Retina (tissue), 1 donor: ENCODE data around the gene COX5B.
"Not testable (repeated sequence)": the region's sequence is repeated elsewhere in the genome, so short reads cannot be mapped to it uniquely, and the experiment has no call there.

ENCODE experiments used
- DNase-seq: peaks from one replicate; pipeline ENCODE4 v3.0.0-alpha.2; 2016

Gene COX5B

DNA sequence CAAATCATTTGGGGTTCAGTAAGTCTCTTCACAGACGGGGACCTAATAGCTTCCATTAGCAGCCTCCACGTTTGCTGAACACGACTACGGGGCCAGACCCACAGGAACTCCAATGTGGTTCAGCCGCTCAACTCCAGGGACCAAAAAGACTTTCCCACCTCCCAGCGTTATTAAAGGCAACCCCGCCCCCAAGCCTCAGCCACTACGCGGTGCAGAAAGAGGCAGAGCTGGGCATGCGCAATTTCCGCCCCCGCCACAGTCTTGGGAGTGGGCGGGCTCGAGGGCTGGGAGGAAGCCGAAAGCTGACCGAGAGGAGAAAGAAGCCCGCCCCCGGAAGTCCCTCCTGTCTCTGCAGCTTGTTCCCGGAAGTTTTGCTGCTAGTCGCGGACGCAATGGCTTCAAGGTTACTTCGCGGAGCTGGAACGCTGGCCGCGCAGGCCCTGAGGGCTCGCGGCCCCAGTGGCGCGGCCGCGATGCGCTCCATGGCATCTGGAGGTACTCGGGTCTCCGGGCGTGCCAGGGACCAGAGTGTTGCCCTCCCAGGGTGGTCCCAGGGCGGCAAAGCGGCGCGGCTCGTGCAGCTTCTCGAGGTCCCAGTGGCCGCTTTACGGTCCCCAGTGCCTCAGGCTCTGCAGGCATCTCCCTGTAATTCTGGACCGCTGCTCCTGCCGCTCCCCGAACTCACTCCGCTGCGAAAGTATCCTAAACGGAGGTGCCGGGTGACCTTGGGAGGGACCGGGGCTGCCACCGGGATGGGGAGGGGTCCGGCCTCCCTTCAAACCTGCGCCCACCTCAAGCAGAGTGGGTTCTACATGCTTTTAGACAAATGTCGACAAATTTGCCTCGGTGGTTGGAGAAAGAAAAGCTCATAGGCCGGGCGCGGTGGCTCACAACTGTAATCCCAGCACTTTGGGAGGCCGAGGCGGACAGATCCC is at the start of gene COX5B:
COX5B (plus strand) TSS at position 368 of the 935 bp plus-strand sequence; CDS start at position 393, 25 bp downstream.
- DNase-seq = peak; percentile 96

- not testable (repeated sequence) for DNase-seq
Measured at GRCh38 chr2:97596180-97596579, 49.7 kb upstream of the COX5B start.

- not testable (repeated sequence) for DNase-seq
Measured at GRCh38 chr2:97601537-97601936, 44.3 kb upstream of the COX5B start.

GRCh38 chr2:97605109-97605508 is 40.8 kb upstream of the COX5B start:
- DNase-seq = not testable (repeated sequence)

- not testable (repeated sequence) for DNase-seq
Measured at GRCh38 chr2:97605524-97606339, 40.1 kb upstream of the COX5B start.

DNA sequence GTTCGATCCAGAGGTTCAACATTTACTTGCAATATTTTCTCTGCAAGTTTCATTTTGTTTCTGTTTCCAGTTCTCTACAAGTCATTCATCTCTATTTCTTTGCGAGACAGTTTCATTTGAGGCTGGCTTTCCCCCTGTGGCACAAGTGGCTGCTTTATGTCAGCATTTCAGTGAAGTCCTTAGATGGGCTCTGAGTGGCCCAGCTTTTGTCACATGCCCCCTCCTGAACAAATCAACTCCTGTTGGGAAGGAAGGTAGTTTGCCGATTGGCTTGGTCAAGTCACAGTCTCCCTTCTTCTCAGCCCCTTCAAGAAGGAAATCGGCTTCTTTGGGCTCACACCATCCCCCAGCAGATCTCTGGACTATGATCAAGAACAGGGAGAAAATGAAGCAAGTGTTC is 37.1 kb upstream of the COX5B start:
- not testable (repeated sequence) for DNase-seq

GRCh38 chr2:97611895-97612294 is 34.0 kb upstream of the COX5B start:
- not testable (repeated sequence) for DNase-seq

GRCh38 chr2:97615746-97616145 is 30.1 kb upstream of the COX5B start:
- DNase-seq = not testable (repeated sequence)

DNA sequence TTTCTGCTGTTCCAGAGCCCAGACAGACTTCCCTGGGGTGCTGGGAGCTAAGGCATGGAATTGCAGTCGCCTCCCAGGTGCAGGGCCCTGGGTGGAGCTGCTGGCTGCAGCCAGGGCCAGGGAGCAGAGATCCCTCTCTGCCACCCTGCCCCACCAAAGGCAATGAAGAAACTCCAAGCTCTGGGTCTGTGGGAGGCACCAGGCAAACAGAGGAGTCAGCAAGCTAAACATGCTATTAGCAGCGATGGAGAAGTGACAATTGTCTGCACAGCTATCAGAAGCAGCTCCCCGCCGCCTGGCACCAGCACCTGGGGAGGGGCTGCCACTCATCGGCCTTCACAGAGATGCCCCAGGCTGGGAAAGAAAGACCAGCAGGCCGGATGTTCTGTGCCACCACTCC is 28.0 kb upstream of the COX5B start:
- no peak for DNase-seq

GRCh38 chr2:97618939-97619827 is 26.7 kb upstream of the COX5B start:
- DNase-seq = not testable (repeated sequence)

DNA sequence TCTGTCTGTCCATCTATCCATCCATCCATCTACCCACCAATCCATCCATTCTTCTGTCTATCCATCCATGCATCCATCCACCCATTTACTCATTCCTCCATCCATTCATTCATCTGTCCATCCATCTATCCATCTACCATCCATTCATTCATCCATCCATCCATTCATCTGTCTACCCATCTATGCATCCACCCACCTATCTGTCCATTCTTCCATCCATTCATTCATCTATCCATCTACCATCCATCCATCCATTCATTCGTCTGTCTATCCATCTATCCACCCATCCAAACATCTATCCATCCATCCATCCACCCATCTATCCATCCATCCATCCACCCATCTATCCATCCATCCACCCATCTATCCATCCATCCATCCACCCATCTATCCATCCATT is 25.4 kb upstream of the COX5B start:
- not testable (repeated sequence) for DNase-seq

DNA sequence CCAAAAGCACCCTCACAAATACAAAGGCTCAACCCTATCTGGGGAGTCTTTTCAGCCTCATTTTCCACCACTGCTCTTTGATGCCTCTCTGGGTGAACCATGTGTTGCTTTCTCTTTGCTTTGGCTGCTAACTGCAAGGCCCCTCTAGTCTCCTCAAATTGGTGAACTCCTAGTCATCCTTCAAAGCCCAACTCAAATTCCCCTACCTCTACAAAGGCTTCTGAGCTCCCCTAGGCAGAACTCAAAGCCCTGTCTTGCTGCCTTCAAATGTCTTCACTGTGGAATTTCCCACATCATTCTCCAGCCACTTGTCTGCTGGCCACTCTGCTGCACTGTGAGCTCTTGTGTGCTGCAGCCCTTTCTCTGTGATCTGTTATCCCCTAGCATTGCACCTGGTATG is 22.9 kb upstream of the COX5B start:
- DNase-seq = not testable (repeated sequence)

DNA sequence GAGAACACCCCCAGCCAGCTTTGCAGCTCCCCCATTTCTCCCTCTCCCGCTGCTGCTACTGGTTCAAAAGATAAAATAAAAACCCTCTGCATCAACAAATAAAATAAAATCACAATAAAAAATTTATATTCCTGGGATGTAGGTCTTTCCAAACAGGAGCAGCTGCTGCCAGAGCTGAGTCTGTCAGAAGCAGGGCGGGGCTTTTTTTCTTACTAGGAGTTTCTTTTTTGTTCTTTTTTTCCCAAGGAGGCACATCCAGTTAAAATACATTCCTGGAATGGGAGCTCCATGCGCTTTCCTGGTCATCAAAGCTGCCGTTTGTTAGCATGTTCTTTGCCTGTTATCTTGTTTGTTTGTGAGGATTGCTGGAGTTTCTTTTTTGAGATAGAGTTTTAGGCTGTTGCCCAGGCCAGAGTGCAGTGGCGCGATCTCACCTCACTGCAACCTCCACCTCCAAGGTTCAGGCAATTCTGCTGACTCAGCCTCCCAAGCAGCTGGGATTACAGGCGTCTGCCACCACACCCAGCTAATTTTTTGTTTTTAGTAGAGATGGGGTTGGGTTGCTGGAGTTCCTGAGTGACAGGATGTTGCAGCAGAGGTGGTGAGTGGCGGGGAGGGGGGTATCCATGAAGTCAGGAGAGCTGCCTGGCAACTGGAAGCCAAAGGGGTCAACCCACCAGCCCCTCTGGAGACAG is 20.4 kb upstream of the COX5B start:
- DNase-seq = not testable (repeated sequence)

DNA sequence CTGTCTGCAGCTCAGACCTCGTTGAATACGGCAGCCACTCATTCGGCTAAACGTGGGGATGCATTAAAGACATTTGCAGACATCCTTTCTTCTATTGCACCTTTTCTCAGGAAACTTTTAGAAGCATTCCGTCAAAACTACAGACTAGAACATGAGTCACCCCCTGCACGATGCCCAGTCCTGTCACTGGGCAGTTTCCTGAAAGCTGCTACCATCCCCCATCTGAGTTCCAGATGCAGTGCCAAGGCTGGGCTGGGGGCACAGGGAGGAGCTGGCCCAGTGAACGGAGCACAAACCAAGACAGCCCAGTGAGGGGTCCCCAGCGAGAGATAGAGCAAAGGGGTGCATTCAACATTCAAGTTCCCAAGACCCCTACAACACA is 19.8 kb upstream of the COX5B start:
- DNase-seq = not testable (repeated sequence)

DNA sequence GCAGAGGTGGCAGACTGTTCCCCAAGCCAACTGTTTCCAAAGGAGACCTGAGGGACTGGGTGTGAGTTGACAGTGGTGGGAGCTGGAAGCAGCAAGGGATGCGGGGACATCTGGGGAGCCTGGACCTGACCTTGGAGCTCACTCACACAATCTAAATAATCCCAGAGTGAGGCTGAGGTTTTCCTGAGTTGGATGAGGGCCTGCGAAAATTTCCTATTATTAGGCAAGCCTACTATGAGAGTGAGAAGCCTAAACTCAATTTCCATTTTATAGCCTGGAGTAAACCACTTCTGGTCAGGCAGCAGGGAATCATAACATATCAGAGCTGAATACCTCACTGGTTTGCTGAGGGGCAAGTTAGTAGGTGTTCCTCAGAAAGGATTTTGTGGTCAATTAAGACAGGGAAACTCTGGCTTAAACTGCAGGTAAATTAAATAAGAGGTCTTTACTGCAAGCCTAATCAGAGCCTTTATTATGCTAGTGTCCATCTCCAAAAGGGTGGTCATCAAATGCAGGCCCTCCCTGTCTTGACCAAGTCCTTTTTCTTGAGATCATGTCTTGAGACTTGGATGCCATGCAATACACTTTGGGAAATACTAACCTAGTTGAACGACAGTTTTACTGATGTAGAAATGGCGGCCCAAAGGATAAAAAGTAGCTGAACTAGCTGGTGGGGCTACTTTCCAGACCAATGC is 1.7 kb upstream of the COX5B start:
- DNase-seq = no peak

GRCh38 chr2:97645112-97645694 is 659 bp upstream of the COX5B start:
- DNase-seq = no peak

DNA sequence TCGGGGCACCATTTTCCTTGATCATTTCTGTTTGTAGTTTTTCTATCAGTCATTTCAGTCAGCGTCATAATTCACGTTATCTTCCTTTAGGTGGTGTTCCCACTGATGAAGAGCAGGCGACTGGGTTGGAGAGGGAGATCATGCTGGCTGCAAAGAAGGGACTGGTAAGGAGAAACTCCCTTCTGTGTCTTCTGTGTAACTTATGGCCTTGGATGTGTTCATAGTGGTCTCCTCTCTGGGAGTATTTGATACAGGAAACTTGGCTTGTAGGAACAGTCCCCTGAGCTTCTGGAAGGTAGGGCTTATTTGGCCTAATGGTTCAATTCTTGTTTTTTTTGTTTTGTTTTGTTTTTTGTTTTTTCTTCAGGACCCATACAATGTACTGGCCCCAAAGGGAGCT is 1.1 kb downstream of the COX5B start:
- no peak for DNase-seq

GRCh38 chr2:97651114-97651513 is 5.3 kb downstream of the COX5B start:
- DNase-seq = no peak

DNA sequence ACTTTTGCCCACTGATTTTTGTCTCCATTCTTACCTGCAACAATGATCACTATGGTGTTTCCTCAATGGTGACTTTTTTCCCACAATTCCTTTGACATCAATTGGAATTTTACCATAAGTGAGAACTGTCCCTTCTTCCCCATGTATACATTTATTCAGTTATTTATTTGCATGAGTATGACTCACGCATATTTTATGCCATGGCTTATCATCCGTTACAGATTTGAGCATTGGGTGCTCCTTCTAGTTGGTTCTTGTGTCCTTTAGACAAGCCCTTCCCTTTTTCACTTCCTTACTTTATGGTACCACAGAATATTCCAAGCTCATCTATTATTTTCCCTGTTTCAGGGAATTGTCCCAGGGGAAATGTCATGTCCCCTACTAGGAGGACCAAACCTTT is 7.6 kb downstream of the COX5B start:
- DNase-seq = no peak

GRCh38 chr2:97653874-97654273 is 8.0 kb downstream of the COX5B start:
- no peak for DNase-seq

- DNase-seq = no peak
Measured at GRCh38 chr2:97654309-97654708, 8.4 kb downstream of the COX5B start.
